GM21529 (cell line): ENCODE results near the gene STEAP4.

Experiments
- ATAC-seq: cut with Tn5 transposase; IDR thresholded peaks from one replicate; pipeline ENCODE4 v1.9.1; 2021; ENCODE audit not compliant: unreplicated experiment

The STEAP4 gene

DNA sequence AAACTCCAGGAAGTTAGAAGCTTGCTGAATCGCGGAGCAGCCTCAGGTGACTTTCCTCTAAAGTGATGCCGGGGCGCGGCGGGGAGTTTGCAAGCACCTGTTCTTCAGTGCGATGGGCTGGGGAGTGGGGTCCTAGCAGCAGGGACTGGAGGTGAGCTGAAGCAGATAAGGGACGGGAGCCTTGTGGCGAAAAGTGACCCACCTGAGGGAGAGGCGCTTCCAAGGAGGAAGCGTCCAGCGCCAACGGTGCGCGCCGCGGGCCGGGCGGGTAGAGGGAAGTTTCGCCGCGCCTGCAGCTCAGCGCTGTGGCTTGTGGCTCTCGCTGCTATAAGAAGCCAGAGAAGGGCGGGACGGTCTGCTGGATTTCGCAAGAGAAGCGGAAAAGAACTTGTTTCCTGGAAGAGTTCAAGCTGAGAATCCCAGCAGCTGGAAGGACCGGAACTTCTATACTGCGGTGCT, at the start of gene STEAP4:
Gene STEAP4, minus strand, starts transcription at position 305 of the 459 bp plus-strand sequence. CDS start 22,625 bp downstream, outside the sequence.
- ATAC-seq, result no peak

DNA sequence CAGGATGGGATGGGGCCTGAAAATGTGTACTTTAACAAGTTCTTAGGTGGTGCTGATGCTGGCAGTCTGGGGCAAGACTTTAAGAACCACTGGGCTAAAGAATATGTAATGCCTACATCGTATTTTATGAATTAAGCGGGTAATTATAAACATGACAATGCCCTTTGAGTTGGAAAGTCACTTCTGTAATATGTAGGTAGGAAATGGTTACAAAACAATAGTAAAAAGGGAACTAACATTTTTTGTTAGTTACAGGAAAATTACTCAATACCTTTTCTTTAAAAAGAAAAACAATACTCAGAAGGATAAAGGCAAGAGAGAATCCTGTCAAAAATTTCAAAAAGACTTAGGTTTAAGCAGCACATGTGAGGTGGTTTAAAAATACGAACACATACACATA, 48.3 kb upstream of the STEAP4 start:
- ATAC-seq, result no peak

DNA sequence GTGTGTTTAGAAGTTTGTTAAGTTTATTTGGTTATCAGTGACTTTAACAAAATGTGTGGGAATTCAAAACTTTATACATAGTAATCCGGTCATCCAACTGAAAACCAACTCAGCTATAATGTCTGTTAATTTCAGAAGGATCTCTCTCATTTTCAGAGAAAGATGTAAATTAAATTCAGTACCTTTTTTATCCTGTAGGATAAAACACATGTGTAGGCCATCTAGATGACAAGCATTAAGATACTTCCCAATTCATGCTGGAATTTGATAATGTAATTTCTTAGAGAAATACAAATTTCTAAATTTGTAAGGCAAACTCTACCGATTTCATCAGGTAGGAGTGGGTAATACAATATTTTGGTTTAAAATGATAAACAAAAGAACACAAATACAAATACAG, 43.4 kb upstream of the STEAP4 start:
- no peak for ATAC-seq

DNA sequence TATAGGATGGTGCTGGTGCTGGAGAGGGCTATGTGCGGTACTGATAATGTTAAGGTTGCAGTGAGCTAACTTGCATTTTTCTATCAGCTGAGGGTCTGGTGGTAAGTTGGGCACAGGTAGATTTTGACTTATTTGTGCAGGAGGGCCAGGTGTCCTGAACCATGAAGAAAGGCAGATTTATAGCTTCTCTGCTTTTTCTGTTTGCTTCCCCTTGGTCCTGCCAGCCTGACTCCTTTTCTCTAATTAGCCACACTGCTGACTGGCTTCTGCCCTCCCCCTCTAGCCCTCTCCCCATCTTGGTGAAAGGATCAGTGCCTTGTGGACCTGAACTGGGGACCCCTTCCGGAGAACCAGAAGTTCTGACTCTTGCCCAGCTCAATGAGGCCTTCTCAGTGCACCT, 40.8 kb upstream of the STEAP4 start:
- ATAC-seq, result no peak

DNA sequence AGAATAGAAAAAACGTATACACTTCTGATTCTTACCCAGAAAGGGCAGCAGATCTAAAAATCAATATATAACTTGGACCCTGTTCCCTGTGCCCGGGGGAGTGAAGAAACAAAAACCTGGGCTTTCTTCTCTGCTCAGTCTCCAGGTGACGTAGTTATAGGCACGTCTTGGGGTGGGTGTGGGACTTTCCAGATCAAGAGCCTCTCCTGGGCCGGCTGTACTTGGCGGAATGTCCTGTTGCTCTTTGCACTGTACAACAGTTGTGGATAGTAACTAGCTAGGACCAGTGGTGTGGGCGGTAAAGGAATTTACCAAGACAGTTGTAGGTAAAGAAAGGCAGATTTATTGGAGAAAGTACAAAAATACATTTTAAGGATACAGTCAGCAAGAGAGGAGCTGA, 40.4 kb upstream of the STEAP4 start:
- peak; percentile 56 for ATAC-seq

DNA sequence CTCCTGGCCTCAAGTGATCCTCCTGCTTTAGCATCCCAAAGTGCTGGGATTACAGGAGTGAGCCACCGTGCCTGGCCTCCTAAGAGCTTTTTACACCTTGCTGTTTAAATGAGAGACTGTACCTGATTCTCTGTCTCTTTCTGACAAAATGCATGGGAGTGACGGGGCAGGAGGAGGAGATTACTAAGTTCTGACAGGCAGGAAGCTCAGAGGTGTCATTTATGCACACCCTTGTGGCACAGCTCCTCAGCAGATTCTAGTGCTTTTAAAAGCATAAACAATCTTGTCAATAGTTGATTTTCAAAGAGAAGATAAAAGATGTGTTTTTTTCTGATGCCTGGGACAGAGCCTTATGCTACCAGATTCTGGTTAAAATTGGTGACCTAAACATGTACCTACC, 39.7 kb upstream of the STEAP4 start:
- ATAC-seq, result peak; percentile 56

DNA sequence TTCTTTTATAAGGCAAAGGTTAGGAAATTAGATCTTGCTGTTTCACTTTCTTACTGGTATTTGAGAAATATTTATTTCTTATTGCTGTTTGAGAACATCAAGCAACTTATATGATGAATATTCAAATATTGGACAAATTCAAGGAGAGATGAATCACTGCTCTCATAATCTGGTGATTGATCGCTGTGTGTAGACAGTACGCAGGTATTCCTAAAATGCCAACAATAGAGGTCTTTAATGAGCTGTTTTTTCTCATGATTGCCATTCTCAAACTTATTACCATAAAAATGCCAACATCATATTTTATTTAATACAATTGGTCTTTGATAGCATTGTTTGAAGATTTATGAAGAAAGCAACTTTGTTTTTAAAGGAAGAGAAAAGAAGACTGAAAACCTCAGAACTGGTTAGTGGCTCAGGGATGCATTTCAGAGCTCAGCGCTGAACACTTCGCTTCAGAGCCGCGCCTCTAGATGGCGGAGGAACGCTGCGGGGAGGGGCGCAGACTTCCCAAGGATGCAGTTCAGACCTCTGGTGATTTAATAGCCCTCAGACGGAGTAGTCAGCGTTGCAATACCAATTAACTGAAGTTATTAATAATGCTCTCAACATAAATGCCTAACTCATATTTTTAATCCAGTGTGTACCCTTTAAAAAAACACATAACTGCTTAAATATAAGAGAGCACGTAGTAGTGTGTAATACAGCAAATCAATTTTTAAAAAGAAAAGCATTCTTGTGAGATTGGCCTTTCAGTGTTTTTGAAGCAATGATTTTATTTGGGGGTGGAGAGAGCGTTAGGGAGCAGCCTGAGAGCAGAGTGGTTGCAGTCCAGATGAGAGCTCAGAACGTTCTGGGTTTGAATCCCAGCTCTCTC, 38.5 kb upstream of the STEAP4 start:
- ATAC-seq, result no peak

DNA sequence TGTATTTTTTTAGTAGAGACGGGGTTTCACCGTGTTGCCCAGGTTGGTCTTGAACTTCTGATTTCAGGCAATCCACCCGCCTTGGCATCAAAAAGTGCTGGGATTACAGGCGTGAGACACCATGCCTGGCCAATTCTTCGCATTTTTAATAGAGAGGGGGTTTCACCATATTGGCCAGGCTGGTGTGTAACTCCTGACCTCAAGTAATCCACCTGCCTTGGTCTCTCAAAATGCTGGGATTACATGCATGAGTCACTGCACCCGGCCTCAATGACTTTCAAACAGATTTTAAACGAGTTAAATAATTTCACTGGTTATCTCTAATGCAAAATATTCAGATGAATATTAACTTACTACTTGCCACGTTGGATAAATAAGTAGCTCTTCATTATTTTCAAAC, 37.6 kb upstream of the STEAP4 start:
- ATAC-seq, result no peak

DNA sequence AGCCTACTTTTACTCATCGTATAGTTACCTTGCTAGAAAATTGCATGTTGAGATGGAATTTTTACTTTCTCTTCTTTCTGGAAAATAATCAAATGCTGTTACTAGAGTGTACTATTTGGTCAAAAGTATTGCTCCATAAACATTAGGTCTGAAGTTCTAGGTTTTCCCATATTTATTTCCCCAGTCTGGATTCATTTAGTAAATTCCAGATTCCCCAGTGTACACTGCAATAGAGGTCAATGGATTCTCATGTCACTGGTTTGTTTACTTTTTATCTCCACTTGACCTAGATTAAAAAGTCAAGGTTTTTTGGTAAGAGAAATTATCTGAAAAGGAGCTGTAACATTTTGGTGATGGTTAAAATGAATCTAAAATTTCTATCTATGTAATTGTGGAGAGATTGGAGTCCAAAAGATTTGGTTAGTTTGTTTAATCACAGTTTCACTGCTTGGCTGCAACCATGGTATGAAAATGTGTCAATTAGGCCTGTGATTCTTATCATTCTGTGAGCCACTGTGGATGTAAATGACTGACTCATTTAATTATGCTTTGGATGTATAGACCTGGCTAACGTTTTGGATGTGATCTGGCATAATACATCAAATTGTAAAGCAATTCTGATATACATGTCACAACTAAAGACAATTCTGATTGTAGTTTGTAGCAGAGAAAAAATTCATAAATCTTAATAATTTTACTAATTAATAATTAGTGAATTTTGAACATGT, 32.7 kb upstream of the STEAP4 start:
- ATAC-seq, result no peak

DNA sequence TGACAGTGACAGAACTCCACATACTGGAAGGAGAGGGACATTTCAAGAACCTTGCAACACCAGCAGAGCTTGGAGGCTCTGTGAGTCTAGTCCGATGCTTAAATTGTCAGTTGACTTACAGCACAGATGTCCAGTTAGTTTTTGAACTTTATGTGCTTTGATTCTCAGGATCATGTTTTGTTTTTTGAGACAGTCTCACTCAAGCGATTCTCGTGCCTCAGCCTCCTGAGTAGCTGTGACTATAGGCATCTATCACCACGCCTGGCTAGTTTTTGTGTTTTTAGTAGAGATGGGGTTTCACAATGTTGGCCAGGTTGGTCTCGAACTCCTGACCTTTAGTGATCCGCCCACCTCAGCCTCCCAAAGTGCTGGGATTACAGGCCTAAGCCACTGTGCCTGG, 31.8 kb upstream of the STEAP4 start:
- no peak for ATAC-seq

DNA sequence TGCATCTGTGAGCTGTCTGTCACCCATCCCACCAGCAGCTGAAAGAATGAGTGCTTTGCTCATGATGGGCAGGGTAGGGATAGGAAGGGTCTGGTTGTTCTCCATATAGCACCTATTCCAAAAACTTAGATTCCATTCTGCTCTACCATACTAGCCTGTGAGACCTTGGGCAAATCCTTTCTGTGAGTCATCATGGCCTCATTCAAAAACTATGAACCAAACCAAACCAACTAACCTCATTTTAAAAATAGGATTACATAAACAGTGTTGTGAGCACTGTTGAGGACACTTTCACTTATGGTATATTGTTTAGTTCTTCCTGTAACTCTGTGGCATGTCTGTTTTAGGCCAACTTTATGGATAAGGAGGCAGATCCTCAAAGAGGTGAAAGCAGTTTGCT, 30.9 kb upstream of the STEAP4 start:
- no peak for ATAC-seq

DNA sequence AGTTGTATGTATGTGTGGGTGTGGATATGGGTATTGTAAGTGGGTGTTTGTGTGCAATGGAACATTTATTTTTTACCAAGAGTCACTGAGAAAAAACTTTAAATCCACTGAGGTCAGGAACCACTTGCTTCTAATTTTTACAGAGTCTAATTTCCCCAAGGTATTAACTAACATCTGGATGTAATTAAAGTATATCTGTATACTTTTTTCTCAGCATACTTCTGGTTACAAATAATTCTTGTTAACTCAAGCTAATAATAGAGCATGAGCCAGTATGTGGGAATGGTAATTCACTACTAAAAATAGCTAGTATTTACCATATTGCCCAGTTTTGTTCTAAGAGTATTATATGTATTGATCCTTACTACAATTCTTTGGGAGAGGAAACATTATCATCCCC, 24.6 kb upstream of the STEAP4 start:
- ATAC-seq, result no peak

DNA sequence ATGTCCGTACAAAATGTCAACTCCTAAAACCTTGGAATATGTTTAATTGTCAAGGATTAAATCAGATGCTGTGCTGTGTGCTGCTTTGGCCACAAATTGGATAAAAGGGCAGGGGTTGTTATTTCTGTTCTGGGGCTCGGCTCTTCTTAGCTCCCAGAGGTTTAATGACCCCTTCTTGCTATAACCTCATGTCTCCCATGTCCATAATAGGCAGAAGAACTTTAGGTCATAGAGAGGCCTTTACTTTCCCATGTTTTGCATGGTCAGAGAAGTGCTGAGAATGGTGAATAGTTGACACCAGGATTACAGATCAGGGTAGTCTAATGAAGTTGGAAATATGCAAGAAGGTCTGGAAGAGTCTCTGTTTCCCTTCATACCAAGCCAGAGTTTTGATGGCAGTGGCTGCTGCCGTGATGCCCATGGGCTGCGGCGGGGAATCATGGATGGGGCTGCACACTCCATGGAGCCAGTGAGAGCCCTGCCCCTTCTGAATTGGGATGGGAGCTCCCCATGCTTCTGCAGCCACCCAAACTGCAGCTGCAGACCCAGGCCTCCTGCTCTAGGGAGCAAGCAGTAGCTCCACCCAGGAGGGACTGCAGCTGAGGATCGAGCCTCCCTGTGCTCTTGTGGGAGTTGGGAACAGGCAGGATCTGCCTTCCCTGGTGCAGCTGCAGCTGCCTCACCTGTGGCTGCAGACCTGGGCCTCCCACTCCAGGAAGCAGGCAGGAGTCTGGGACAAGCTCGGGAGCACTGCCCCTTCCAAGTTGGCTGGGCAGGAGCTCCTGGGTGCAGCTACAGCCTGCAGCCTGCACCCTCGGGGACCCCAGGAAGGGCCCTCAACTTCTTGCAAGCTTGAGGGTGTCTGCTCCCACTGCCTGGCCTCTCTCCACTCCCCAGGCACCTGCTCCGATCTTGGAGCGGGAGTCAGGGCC, 23.1 kb upstream of the STEAP4 start:
- ATAC-seq, result no peak

DNA sequence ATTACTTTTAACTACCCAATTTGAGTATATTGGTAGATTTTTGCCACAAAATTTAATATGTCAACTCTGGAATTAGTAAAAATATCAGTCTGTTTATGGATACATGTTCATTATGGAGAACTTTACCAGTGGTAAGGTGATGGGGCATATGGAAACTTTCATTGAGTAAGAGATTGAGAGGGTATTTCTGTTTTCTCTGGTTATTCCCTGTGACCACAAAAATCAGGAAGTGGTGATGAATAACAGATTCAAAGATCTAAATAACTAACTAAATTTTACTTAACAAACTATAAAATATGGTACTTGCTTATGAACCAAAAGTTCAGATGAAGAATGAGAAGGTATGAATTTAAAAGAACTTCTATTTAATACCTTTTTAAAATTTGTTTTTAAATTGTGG, 22.1 kb upstream of the STEAP4 start:
- ATAC-seq, result no peak

DNA sequence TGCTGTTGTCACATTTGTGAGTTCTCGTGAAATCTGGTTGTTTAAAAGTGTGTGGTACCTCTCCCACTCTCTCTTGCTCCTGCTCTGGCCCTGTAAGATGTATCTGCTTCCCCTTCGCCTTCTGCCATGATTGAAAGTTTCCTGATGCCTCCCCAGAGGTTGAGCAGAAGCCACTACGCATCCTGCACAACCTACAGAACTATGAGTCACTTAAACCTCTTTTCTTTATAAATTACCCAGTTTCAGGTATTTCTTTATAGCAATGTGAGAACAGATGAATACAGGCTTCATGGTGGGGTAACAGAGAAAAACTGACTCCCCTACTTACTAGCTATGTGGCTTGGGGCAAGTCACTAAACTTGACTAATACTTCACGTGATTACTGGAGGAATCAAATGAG, 18.0 kb upstream of the STEAP4 start:
- ATAC-seq, result no peak

DNA sequence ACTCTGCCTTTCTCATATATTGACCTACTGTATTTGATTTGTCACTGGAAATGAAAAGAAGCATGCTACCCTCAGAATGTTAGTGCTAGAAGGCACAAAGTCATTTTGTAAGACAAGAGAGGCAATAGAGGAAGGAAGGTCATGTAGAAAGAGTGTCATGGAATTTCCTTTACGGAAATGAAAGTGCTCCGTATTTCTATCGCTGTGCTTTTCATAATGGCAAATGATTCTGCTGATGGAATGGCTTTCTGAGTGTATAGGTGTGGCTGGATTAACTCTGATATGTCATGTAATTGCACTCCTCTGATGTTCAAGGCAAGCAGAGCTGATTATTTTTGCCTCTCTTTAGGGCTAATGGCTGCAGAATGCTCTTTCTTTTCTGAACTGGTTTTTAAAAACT, 15.5 kb upstream of the STEAP4 start:
- ATAC-seq, result no peak

DNA sequence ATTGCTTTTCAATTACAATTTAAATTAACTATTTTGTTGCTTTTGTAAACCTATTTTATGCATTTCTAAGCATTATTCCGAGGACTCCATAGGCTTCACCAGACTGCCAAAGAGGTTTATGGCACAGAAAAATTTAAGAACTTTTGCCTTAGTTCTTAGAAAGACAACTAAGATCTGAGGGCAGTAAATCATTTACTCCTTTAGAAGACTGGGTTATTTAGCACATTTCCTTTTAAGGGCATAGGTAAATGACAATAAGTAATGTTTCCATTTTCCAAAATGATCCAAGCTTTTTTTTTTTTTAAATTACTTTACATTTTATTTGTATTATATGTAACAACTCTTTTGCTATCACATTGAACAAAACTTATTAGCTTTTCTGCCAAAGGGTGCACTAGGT, 15.0 kb upstream of the STEAP4 start:
- no peak for ATAC-seq

DNA sequence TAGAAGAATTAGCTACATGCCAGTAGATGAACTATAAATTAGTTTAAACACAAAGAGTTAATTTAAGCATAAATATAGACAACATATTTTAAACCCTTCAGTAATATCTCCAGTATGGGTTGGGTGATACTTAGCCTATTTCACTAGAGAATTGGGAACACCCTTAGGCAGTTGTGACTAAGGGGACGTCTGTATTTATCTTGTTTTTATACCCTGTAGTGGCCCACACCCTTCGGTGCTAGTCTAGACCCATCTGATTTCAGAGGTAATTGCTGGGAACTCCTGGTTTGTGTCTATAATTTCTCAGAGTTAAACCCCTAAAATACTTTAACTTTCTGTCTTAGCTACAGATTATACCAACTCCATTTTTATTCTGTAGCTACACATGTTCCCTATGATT, 11.5 kb upstream of the STEAP4 start:
- no peak for ATAC-seq

DNA sequence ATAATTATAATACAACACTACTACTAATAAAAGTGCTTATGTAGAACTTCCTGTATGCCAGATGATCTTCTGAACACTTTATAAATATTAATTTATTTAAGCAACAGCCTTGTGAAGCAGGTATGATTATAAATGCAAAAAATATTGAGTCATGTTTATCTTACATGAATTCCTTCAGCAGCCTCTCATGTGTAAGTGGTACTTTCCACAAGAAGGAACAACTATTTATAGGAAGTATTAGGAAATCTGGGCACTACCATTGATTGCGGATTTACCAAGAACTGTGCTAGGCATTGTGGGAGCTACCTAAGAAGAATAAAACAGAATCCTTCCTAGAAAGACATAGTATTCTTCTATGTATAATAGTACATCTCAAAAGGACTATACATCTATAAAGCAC, 10.7 kb upstream of the STEAP4 start:
- no peak for ATAC-seq

DNA sequence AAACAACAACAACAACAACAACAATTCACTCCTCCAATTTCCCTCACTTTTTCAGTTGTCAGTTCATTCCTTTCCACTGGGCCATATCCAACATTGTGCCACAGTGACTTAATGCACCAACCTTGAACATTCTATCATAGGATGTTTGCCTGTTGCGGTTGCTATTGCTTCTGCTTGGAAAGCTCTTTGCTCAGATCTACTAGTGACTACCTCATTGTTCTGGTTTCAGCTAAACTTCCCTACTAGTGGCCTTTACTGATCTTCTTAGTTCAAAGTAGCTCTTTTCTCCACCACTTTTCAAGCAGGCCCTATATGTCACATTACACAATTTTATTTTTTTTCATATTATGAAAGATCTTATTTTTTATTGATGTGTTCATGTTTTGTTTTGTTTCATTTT, 9.8 kb upstream of the STEAP4 start:
- no peak for ATAC-seq

DNA sequence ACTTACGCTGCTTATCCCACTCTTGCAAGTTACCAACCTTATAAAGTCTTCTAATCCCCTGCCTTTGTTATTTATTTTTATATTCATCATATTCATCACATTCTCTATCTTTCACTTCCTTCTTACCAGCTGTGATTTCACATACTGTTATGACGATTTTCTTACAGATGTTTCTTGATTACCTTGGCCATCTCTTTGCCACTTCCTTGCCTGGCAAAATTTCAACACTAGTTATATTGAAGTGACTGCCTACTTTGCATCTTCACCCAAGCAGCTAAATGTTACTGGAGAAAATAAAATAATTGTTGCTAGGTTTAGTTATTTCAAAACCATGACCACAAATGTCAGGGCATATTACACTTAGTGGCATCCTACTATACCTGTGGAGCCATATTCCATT, 8.8 kb upstream of the STEAP4 start:
- no peak for ATAC-seq
